ENCODE data around the gene PTPRK.

Gene PTPRK

DNA sequence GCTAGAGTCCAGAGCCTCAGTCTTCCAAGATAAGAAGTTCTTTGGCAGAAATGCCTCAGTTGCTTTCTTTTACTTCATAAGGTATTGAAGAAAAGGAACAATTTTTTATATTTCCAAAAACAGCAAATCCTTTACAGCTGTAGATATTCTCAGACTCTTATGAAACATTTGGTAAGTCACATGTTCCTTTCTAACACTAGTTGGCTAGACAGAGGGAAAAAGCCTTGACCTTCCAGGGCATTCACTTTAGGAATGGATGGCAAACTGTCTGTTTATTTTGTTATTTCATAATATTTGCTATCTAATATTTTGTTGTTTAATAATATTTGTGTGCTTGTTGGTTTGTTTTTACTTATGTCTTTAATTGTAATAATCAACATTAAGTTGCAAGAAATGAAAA lies 140.8 kb downstream of the PTPRK start:
- DNase-seq = no peak

DNA sequence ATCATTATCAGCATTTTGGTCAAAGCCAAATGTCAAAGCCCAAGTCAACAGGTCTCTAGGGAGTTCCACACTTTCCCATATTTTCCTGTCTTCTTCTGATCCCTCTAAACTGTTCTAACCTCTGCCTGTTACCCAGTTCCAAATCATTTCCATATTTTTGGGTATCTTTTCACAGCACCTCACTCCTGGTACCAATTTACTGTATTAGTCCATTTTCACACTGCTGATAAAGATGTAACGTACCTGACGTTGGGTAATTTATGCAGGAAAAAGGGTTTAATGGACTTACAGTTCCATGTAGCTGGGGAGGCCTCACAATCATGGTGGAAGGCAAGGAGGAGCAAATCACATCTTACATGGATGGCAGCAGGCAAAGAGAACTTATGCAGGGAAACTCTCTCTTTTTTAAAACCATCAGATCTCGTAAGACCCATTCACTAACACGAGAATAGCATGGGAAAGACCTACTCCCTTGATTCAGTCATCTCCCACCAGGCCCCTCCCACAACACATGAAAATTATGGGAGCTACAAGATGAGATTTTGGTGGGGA lies 143.4 kb downstream of the PTPRK start:
- no peak for DNase-seq

DNA sequence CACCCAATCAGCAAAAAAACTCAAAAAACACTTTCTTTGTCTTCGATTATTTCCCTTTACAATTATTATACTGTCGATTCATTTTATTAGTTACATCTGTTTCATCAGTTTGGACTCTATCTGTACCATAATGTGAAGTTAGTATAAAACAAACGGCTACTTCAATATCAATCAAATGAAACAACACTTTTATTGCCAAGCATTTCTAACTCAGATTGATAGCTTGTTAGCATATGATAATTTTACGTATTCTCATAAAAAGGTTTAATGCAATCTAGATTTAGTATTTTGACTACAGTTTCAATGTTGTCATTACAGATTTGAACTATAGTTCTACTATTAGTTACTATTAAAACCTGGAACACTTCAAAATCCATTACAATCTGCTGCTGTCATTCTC lies 149.3 kb downstream of the PTPRK start:
- DNase-seq = no peak

DNA sequence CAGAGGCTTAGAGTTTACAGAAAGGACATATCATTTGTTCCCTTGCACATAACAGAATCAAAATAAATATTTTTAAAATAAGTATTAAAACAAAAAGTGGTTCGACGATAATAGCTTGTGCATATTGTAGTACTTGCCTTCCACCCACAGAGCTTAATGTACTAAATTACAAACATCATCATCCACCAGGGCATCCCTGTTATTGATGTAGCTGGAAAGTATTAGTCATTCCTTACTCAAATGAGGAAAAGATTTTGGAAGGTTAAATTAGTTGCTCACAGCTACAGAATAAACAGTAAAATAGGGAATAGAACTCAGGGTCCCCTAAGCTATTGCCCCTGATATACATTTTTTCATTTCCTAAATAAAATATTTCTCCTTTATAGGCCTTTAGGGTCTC lies 150.3 kb downstream of the PTPRK start:
- no peak for DNase-seq

DNA sequence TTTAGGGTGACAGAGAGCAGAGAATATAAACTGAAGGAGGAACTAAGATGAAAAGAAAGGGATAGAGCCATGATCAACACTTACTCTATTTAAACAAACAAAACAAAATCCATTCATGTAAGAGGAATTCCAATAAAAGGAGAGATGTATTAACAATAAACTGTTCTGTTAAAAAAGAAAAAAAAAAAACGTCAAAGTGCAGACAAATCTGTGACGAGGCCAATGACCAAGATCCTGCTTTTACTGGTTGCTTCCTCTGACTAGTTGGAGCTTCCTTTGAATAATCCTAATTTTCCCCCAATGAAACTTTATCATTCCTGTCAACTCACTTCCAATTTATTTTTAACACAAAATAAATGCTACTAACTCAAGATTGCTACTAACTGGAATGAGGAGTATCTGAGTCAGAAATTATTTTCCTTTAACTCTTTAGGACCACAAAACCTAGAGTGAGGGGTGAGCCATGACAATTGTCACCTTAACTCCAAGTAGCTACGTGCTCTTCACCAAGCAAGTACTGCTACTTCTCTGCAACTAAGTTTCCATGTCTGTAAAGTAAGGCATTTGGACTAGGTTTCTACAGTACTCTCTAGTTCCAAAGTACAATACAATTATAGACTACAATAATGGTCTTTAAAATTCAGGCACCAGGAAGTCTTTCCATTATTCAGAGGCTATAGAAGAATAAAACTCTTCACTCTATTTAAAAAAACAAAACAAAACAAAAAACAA lies 152.0 kb downstream of the PTPRK start:
- no peak for DNase-seq

DNA sequence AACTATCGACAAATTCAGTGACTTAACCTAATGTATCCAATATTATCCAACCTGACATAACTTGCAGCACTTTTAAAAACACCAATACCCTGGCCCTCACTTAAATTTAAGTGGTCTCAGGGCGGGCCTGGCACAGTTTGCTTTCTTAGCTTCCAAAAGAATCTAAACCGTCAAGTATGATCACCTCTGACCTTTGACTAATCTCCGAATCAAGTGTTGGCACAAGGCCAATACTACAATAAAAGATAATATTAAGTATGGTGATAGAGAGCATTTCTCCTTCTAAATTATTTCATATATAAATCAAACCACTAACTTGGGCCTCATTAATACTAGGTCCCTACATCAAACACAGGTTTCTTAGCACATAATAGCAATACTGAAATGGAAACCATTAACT lies 153.0 kb downstream of the PTPRK start:
- DNase-seq = no peak

DNA sequence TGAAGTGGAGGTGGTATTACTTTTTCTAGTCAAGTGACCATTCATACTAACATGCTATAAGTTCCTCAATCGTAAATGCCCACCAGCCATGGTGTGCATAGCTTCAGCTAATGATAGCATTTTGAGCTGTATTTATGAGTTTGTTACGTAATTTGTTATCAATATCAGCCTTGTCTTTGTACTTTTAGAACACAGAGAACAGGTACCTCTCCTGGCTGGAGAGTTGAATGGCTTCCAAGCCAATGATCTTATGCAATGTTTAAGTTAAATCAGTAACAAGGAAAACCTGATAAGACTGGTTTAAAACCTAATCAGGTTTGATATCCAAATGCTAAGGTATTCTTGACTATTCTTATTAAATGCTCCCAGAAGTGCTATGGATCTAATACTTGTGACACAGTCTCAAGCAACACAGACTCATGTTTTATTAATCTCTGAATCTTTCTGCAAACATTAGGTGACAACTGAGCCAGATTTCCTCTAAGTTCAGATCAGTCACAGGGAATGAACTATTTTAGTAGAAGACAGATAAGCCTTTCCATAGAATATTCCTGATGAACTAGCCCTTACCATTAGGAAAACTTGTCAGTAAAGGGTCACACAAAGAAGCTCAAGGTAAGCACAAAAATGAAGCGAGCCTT lies 154.8 kb downstream of the PTPRK start:
- DNase-seq = no peak

DNA sequence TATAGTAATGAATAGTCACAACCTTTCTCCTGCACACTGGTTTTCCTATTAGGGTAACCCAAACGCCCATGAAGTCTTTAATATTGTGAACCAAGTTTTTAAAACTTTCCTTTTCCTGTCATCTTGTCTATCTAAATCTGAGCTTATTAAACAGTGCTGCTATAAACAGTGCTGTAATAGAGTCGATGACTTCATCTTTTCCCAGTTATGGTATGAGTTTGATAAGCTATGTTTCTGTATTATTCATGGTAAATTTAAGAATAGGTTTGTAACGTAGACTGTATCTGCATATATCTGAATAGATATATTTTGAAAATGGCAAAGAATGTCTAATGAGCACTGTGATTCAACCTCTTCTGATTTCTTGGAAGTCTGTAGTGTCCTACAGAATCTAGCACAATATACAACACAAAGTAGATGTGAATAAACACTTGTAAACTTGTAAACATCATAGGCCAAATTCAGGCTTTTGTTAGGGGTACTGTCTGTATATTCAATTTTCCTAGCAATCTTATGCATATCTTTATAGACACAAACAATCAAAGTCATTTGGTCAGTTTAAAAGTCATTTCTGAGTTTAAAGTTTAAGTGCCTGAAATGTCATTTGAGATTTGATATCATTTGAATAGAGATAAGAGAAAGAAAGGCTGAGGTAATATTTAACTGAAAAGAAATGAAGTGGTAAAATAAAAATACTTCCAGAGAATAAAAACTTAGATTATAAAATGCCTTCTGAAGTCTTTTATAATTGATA lies 155.5 kb downstream of the PTPRK start:
- no peak for DNase-seq

DNA sequence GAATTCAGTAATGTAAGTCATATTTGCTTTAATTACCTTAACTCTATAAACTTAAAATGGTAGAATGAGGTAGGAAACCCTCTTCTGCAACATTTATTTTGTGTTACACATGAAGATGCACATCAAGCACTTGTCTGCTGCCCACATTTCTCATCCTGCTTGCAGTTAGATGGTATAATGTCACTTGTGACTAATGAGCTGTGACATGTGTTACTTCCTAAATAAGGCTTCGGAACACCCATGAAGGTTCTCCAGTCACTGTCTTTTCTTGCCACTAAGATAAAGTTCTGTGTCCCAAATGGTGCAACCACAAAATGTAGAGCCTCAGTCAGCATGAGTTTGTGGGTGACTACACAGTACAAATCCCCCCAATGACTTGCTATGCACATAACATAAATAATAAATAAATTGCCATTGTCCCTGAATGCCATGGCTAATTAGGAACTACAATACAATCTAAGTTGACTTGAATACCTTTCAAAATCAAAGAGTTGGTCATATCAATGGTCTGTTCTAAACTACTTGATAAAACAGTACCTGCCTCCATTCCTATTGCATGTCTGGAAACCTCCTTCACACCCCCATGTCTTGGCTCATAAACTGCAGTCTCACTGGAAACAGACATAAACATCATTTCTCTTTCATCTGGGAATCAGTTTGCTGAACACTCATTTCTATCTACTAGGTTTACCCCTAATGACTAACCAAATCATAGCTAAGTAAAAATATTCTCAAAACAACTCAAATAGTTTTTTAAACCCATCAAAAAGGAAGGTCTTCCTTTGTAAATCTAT lies 157.2 kb downstream of the PTPRK start:
- no peak for DNase-seq

DNA sequence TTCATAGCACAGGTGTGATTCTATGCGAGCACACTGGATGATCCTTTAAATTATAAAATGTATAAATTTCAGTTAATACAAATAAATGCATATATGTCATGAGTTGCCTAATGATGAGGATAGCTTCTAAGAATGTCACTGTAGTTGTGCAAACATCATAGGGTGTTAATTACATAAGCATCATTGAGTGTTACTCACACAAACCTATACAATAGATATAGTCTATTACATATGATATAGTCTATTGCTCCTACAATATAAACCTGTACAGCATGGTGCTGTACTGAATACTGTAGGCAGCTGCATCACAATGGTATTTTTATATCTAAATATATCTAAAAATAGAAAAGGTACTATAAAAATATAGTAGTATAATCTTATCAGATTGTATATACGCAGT lies 159.0 kb downstream of the PTPRK start:
- no peak for DNase-seq

DNA sequence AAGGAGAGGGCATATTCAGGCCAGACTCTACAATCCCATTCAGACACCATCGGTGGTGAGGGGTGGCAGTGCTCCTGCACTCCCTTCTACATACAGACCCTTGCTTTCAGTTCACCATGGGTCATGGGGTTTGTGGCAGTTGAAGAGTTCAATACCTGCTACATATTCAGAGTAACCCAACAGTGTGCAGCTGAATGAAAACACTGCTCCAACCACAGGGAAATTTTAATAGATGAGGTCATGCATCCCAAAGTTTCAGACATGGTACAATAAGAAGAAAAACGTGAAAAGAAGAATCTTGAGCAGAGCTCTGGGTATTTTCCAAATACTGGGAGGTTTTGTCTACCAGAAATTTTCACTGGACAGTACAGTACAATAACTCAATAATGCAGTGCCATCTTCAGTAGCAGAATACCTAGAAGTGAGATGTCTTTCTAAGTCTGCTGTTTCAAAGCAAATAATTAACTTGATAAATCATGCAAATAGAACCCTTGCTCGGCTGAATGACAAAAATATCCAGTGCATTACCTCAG lies 162.1 kb downstream of the PTPRK start:
- DNase-seq = no peak

DNA sequence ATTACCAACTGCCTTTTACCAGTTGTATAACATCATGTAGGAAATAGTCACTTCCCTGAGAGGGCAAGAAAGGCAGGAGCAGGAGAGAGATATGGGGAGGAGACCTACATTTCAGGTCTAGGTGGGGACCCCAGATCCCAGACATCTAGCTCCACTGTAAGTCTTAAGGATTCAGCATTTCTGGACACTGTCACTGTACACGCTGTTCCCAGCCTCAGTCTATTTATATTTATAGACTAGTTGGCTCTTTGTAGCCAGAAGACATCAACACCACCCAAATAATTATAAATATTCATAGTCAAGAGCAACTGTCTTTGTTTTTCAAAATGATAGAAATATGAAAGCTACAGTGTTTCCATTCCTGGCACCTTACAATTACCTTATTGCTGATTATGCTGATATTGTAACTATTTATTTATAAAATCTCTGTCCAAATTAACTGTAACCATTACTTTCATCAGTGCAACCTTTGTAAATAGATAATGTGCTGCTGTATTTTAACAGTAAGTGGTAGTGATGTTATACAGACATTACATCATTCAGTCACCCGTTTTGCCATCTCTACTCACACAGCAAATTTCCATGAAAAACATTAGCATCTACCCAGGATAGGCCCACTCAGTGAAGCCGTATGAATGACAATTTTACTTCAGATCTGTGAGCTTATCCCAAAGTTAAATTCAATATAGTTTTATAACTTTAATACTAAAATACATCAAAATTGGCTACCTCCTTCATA lies 162.8 kb downstream of the PTPRK start:
- DNase-seq = no peak

DNA sequence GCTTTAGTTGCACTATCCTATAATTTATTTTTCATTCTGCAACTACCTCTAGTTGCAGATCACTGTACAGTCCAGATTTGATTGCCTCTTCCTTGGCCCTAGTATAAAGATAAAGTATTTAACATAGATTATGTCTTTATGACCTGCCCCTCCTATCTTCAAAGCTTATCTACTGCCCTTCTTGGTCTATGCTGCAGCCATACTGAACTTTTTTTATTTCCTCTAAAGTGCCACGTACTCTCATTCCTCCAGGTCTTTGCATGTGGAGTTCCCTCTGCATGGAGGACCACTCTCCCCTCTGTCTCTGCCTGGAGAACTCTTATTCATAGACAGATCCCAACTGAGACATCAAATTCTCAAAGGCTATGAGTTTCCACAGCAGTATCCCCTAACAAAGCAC lies 168.0 kb downstream of the PTPRK start:
- no peak for DNase-seq

DNA sequence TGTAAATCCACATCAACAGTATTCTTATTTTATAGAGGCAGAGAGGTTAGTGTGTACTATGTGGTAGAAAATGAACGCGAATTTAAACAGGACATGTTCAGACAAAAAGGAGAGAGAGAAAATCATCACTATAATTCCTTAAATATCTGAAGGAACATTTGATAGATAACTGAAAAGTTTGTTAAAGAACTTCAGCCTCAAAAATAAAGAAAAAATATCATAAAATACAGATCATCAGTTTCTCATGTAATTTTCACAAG lies 169.2 kb downstream of the PTPRK start:
- DNase-seq = no peak

DNA sequence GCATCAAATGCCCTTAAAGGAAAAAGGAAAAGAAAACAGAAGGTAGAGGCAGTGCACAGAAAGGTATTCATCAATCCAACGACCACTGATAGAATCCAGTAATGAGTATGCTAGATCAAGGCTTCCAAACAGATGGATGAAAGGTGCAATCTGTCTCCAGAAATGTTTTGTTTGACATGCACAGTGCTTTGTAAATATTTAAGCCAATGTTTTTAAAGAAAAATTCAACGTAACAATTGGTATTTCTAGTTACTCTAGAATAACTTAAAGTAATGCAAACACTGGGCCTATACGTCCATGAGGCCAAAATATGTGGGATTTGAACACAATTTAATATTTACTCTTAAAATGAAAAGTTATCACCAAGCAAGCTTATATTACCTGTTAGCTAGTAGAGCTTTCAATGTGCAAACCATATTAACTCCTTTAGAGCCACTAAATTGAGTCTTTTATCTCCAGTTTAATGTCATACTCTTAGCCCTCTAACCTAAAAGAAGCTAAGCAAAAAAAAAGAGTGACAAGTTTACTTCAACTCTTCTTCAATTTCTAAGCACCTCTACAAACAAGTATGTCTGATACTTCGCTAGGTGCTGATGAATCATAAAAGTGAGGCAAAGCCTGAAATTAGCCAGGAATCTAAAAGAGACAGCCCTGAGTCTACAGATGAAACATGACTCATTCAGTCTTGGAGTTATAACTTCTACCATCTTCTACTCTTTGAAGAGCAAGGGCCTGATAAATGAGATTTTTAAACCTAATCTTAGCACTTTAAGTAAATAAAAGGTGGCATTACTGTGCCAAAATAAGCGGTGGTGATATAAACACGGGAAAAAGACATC lies 169.8 kb downstream of the PTPRK start:
- no peak for DNase-seq

DNA sequence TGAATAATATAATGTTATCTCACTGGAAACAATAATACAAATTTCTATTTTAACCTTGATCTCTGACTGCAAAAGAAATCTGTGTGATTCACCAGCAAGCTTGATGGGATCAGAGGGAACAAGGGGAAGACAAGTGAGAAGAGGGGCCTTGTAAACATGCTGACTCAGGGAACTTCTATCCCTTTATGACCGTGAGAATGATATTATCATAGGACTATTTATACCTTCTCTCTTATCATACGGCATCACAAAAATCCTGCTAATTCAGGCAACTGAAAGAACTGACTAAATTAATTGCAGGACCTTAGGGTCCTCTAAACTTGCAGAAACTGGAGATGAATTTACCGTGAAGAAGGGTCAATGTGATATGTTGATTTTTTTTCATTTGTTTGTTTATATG lies 173.3 kb downstream of the PTPRK start:
- no peak for DNase-seq

DNA sequence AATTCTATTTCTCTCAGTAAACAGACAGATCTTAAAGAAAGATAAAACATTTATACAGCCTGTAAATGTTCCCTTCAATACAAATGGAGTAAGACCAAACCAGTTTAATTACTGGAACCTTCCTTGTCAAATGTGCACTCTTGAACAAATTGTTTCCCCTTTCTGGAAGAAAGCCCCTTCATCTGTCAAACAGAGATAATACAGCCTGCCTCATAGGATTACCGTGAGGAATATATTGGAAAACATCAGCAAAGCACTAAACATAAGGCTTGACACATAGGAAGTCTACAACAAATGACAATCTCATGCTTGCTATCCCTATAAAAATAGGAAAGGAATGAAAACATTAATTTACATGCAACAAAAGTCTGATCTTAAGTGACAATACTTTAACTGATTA lies 173.8 kb downstream of the PTPRK start:
- DNase-seq = no peak

DNA sequence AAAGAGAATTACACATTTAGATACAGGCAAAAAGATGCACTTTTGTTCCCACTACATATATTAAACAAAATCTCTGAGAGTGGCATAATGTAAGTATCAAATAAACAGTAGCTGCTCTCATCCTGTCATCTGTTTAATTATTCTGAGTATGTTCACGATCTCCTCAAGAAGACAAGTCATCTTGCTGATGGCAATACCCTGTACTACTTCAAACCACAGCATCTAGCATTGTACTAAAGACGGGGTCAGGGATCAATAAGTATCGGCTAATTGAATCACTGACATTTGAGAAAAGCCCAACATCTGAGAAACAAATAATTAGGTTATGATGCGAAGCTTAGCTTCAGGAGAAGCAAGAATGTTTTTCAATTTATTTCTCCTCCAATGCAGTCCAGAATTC lies 175.1 kb downstream of the PTPRK start:
- DNase-seq = no peak

DNA sequence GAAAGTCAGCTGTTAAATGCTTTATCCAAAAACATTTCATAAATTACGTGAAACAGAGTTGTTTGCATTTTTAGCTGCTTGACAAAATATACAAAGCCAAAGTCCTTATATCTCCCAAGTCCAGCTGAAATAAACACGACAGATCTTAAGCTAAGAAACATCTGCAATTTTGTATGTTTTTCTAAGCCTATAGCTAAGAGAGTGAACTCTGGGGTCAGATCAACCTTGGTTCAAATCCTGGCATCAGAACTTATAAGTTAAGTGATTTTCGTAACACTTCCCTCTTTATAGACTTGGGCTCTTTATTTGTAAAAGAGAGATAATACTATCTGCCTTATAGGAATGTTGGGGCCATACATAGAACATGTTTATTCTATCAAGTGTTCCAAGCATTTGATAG lies 176.7 kb downstream of the PTPRK start:
- no peak for DNase-seq

DNA sequence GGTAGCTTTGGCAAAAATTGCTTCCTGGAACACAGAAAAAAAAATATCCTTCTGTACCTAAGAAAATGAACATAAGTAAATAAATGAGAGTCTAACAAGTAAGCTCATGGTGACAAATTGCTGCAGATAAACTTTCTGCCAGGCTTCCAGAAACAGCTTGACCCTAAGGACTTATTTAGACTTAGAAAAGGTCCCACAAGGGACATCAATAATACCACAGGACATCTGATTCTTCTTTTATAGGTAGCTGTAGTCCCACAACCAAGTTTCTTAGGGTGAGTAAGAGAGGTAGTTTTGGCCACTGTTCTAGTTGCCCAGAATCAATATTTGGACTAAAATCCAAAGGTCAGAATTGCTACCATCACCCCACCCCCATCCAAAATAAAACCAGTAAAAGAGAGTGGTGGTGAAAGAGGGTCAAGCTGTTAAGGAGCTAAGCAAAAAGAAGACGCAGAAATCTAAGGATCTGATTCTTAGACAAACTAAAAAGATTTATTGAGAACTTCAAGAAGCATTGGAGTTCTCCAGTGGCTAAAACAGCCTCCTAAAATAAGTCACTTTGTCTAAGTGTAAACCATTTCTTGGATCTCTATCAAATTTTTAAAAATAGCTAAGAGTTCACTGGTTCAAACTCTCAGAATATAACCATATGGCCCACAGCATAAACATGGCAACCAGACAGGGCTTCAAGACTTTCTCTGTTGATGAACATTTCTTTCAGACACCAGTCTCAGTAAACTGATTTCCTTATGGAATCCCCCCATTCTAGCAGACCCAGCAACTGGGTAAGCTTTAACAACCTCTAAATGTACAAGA lies 180.6 kb downstream of the PTPRK start:
- DNase-seq = no peak

DNA sequence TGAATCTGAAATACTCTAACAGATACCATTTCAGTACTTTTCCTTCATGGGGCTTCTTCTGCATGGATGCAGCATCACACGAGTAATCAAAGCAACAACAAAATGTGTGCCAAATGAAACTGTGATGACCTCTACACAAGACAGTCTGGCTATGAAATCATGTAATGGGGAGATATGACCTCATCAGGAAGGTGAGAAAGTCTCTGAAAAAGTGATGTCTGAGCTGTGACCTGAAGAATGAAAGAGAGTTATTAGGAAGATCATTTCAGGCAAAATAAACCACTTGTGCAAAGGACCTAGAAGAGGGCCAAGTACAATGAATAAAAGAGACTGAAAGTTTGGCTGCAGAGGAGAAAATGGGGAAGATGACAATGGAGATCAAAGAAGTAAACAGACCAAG lies 182.8 kb downstream of the PTPRK start:
- DNase-seq = no peak

Measured in stimulated activated CD4-positive, alpha-beta T cell treated with anti-CD3 and anti-CD28 coated beads, Interleukin-12 subunit alpha, Interleukin-12 subunit beta, amount 100 ng/mL, for 4 hours (primary cell).